NK-92 (cell line): ENCODE data around the gene PRKCD.

Source experiments
- DNase-seq: peaks from one replicate; lab custom pipeline; 2025; ENCODE audit not compliant: unreplicated experiment; lab: John Stamatoyannopoulos, UW

Gene PRKCD

GRCh38 chr3:53188720-53189119, 27.7 kb downstream of the PRKCD start:
- DNase-seq = no peak

DNA sequence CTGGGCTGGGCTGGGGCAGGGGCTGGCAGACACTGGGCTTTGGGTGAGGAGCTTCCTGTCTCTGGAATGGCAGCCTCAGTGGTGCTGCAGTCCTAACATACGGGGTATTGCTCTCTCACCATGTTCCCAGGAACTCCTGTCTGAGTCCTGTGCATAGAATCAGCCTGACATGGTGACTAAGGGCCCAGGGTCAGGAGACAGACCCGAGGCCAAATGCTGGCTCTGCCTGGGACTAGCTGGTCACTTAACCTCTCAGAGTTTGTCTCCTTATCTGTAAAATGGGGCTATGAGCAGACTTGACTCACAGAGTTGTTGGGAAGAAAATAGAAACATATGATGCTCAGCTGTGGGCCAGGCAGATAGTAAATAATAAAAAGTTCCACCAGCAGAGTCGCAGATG, 28.3 kb downstream of the PRKCD start:
- DNase-seq = no peak

DNA sequence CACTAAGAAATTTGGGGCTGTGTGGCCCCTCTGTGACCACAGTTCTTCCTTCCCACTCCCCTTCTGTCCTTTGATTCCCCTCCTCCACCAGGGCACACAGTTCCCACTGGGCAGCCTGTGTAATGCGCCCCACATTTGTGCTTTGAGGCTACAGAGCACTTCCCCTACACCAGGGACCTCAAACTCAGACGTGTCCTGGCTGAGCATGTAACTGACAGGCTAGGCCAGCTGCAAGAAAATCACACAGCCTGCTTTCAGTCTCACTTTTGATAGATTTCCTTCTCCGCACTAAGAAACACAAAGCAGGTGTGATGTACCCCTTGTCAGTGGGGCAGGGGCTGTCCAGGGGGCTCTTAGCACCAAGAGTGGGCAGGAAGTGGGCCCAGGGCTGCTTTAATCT, 29.6 kb downstream of the PRKCD start:
- no peak for DNase-seq

DNA sequence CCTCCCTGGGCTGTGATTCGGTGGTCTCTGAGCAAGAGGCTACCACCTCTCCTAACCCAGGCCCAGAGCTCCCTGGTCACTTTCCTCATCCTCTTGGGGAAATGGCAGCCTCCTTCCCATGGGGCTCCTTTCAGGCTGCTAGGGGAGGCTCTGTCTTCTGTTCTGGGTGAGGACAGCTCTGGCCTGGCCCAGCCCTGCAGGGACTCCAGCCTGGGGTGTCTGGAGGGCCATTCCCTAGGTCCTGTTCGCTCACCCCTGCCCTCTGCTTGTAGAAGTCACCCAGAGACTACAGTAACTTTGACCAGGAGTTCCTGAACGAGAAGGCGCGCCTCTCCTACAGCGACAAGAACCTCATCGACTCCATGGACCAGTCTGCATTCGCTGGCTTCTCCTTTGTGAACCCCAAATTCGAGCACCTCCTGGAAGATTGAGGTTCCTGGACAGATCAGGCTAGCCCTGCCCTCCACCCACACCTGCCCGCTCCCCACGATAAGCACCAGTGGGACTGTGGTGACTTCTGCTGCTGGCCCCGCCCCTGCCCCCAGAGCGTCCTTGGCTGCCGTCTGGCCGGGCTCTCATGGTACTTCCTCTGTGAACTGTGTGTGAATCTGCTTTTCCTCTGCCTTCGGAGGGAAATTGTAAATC, 30.9 kb downstream of the PRKCD start:
- DNase-seq = no peak

DNA sequence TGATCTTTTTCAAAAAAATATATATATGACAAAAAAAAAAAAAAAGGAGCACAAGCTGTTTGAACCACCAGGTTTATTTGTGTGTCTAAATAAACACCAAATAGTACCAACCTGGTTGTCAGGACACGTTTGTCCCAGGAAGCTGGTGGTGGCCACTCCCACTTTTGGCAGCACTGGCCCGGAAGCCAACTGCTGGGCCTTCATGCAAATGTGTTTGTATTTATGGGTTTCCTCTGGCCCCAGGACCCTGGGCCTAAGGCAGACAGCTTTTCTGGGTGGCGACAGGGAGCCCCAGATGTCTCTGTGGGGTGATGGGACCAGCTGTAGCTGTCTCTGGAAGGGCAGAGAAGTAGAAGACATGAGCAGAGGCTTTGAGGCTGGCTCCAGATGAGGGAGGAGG, 31.6 kb downstream of the PRKCD start:
- DNase-seq = no peak

GRCh38 chr3:53193466-53194209, 32.6 kb downstream of the PRKCD start:
- no peak for DNase-seq

GRCh38 chr3:53194210-53195065, 33.4 kb downstream of the PRKCD start:
- no peak for DNase-seq

- no peak for DNase-seq
Measured at GRCh38 chr3:53195066-53195450, 34.0 kb downstream of the PRKCD start.

DNA sequence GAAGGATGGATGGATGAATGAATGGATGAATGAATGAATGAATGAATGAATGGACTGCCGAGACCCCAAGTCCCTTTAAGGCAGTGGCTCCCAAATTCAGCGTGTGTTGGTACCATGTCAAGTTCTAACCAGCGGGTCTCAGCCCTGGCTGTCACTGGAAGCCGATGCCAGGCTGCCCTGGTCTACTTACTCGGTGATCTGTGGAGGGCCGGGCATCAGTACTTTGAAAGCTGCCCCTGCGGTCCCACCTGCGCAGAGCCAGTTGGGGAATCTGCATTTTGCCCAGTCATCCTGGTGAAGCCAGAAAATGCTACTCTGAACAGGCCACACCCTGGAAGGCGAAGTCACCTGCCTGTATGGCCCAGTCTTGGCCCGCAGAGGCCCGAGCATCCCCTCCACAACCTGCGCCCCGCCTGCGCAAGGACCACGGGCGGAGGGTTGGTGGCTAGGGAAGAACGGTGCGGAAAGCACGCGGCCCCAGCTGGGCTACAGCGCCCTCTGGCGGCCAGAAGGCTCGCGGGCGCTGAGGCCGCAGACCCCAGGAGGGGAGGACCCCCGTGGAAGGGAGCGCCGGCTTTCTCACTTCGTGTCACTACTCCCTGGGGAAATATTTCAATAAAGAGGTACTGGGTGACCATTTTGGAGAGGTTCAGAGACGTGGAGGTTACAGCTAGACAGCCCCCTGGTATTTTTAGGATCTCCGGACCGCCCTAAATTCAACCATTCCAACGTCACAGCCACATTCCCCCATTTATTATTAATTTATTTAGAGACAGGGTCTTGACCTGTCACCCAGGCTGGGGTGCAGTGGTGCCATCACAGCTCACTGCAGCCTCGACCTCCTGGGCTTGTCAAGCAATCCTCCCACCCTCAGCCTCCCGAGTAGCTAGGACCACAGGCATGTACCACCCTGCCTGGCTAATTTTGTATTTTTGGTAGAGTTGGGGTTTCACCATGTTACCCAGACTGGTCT, 34.9 kb downstream of the PRKCD start:
- DNase-seq = no peak

DNA sequence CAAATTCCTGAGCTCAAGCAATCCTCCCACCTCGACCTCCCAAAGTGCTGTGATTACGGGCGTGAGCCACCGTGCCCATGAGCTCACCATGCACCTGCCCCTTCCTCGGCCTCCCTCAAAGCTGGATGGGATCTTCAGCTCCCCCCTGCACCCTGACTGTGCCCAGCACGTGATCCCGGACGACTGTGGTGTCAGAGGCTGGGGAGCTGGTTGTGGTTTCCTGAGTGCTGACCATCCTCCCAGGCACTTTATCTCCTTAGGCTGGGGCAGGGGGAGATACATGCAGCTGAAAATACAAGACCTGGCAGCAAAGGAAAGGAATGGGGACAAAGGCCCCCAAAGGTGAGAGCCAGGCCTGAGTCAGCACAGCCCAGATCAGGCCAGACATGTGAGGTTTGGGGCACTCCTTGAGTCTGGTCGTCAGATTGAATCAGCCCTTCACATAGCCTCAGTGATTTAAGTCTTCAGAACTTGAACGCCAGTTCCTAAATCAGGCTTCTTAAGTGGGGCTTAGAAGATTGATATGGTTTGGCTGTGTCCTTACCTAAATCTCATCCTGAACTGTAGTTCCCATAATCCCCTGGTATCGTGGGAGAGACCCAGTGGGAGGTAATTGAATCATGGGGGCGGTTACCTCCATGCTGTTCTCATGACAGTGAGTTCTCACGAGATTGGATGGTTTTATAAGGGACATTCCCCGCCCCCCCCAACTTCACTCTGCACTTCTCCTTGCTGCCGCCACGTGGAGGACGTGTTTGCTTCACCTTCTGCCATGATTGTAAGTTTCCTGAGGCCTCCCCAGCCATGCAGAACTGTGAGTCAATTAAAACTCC, 35.8 kb downstream of the PRKCD start:
- no peak for DNase-seq

- DNase-seq = no peak
Measured at GRCh38 chr3:53198256-53198977, 37.4 kb downstream of the PRKCD start.

GRCh38 chr3:53198996-53199395, 38.0 kb downstream of the PRKCD start:
- DNase-seq = no peak

DNA sequence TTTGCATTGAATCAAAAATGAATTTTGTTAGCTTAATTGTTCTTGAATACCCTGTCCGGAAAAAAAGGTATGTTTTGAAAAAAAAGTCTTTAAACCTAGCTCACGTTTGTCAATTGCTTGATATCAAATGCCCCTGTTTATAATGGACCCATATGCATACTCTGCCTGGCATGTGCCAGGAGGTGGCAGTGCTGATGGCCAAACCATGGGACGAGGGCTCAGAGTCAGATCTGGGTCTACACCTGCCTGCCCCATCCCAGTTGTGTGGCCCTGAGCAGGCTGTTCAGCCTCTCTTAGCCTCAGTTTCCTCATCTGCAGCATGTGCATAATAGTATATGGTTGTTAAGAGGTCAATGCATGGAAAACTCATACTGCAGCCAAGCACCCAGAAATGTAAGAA, 38.8 kb downstream of the PRKCD start:
- no peak for DNase-seq

GRCh38 chr3:53200501-53201498, 39.8 kb downstream of the PRKCD start:
- no peak for DNase-seq

GRCh38 chr3:53202331-53203015, 41.5 kb downstream of the PRKCD start:
- no peak for DNase-seq

DNA sequence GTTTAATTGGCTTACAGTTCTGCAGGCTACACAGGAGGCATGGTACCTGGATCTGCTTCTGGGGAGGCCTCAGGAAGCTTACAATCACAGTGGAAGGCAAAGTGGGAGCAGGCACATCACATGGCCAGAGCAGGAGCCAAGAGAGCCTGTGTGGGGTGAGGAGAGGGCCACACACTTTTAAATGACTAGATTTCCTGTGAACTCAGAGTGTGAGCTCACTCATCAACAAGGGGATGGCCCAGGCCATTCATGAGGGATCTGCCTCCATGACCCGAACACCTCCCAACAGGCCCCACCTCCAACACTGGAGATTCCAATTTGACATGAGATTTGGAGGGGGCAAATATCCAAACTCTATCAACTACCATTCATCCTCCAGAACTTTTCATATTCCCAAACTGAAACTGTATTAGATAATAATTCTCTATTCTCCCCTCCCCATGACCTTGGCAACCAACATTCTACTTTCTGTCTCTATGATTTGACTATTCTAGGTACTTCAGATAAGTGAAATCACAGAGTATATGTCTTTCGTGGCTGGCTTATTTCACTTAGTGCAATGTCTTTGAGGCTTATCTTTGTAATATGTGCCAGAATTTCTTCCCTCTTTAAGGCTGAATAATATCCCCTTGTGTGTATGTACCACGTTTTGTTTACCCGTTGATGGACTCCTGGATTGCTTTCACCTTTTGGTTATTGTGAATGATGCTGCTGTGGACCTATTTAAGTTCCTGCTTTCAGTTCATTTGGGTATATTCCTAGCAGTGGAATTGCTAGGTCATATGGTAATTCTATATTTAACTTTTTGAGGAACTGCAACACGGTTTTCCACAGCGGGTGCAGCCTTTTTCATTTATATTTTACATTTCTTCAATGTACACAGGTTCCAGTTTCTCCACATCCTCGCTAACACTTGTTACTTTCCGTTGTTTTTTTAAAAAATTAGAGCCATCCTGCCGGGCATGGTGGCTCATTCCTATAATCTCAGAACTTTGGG, 51.0 kb downstream of the PRKCD start:
- DNase-seq = no peak
